Hepatocyte (in vitro differentiated cells): ENCODE data around the gene NDUFAF8. TPM values are rescaled to one million over a fixed set of nuclear protein-coding genes. Genes with fewer than 3 reads are reported as not detected.

Experiments
- DNase-seq: peaks from one replicate; pipeline ENCODE4 v3.0.0-alpha.2; 2016; ENCODE audit warnings: low spot score
- H2AFZ ChIP-seq: fragments of 200-600 bp; sonication (generic); 2 replicates; pipeline ENCODE4 v1.6.0; 2016; ENCODE audit warnings: antibody characterized with exemption, mild to moderate bottlenecking
- H3K27ac ChIP-seq: fragments of 200-600 bp; sonication (generic); 2 replicates; pipeline ENCODE4 v1.5.1; 2016; ENCODE audit warnings: mild to moderate bottlenecking
- H3K27me3 ChIP-seq: fragments of 200-600 bp; sonication (generic); 2 replicates; pipeline ENCODE4 v1.6.1; 2016
- H3K36me3 ChIP-seq: fragments of 200-600 bp; sonication (generic); replicated peaks from 2 replicates; pipeline ENCODE4 v1.5.1; 2016; ENCODE audit warnings: low read depth; ENCODE audit not compliant: insufficient read depth
- H3K4me1 ChIP-seq: fragments of 200-600 bp; sonication (generic); 2 replicates; pipeline ENCODE4 v1.5.1; 2016; ENCODE audit warnings: mild to moderate bottlenecking, moderate library complexity; ENCODE audit not compliant: insufficient read depth
- H3K4me2 ChIP-seq: fragments of 200-600 bp; sonication (generic); 2 replicates; pipeline ENCODE4 v1.6.0; 2016
- H3K4me3 ChIP-seq: fragments of 200-600 bp; sonication (generic); 2 replicates; pipeline ENCODE4 v1.5.1; 2016; ENCODE audit warnings: mild to moderate bottlenecking
- H3K79me2 ChIP-seq: fragments of 200-600 bp; sonication (generic); 2 replicates; pipeline ENCODE4 v1.6.0; 2017; ENCODE audit warnings: mild to moderate bottlenecking
- H3K9me2 ChIP-seq: fragments of 200-600 bp; sonication (generic); replicated peaks from 2 replicates; pipeline ENCODE4 v1.6.0; 2017; ENCODE audit warnings: mild to moderate bottlenecking; ENCODE audit not compliant: insufficient read depth
- H3K9me3 ChIP-seq: fragments of 200-600 bp; sonication (generic); 2 replicates; pipeline ENCODE4 v1.5.1; 2016; ENCODE audit warnings: low read depth, mild to moderate bottlenecking
- H4K20me1 ChIP-seq: fragments of 200-600 bp; sonication (generic); 2 replicates; pipeline ENCODE4 v1.6.0; 2016; ENCODE audit warnings: mild to moderate bottlenecking; ENCODE audit not compliant: insufficient read depth, poor library complexity, severe bottlenecking
- EZH2 ChIP-seq: fragments of 200-600 bp; sonication (generic); IDR thresholded peaks from 2 replicates; pipeline ENCODE4 v1.6.1; 2016; ENCODE audit warnings: antibody characterized with exemption, mild to moderate bottlenecking, borderline replicate concordance
- EZH2phosphoT487 ChIP-seq: fragments of 200-600 bp; sonication (generic); IDR thresholded peaks from one replicate; pipeline ENCODE4 v1.6.1; 2018; ENCODE audit warnings: antibody characterized with exemption, mild to moderate bottlenecking, low read depth, moderate library complexity; ENCODE audit not compliant: unreplicated experiment, severe bottlenecking
- WGBS: methylation state at CpG from one replicate; pipeline ENCODE4 v1.1.6; 2016; ENCODE audit warnings: low lambda C conversion rate; ENCODE audit errors: missing lambda C conversion rate; 5-methylcytosine and 5-hydroxymethylcytosine counted together
- polyA plus RNA-seq: library from polyadenylated mRNA; unstranded; fragments of >200 nt; fragmentation: Nextera tagmentation; extraction: Ambion mirVana; gene quantifications from 2 replicates; pipeline ENCODE4 v1.2.1, GENCODE V29; 2016
- total RNA-seq: library from RNA; depleted of rRNA; stranded (reverse); fragments of >200 nt; gene quantifications from 2 replicates; pipeline ENCODE4 v1.2.3, GENCODE V29; 2014
- TF ChIP-seq, protein P1 (sequence below): fragments of 200-600 bp; sonication (generic); IDR thresholded peaks from 2 replicates; pipeline ENCODE4 v1.5.1; 2016; ENCODE audit warnings: antibody characterized with exemption, mild to moderate bottlenecking; ENCODE audit not compliant: poor library complexity

The NDUFAF8 gene
- total and polyA plus RNA-seq, 2 experiments from 2014 or later: 25.8 to 99.8 TPM

DNA sequence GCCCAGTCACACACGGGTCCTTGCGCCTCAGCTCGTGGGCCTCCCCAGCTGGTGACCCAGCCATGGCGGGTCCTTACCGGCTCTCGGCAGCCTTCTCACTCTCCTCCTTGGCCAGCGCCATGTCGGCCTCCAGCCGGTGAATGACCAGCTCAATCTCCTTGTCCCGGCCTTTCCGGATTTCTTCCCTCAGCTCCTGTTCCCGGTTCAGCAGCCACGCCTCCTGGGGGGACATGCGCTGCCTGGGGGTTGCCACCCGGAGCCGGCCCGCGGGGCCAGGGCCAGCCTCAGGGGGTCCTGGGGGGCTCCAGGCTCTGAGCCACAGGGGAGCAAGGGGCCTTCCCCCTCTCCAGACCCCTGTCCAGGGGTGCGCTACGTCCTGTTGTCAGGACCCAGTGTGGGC, 48.0 kb upstream of the NDUFAF8 start:
- Histone ChIP-seq H3K27ac (no peak overlapping the region), H3K79me2 (no peaks in the 10 kb centered on the region), H3K4me2 (no peak overlapping the region), H3K36me3 (no peaks in the 10 kb centered on the region), H3K4me3 (no peak overlapping the region), H3K4me1 (no peaks in the 10 kb centered on the region), H4K20me1 (no peaks in the 10 kb centered on the region), H3K9me2 (no peaks in the 10 kb centered on the region), H3K9me3 (no peaks in the 10 kb centered on the region), H2AFZ (no peak overlapping the region), H3K27me3 (no peaks in the 10 kb centered on the region)
- no peak for DNase-seq
- WGBS: 91% methylated on average over 17 of the region's 20 CpGs
- TF ChIP-seq EZH2phosphoT487: no peak
- TF ChIP-seq, protein P1, sequence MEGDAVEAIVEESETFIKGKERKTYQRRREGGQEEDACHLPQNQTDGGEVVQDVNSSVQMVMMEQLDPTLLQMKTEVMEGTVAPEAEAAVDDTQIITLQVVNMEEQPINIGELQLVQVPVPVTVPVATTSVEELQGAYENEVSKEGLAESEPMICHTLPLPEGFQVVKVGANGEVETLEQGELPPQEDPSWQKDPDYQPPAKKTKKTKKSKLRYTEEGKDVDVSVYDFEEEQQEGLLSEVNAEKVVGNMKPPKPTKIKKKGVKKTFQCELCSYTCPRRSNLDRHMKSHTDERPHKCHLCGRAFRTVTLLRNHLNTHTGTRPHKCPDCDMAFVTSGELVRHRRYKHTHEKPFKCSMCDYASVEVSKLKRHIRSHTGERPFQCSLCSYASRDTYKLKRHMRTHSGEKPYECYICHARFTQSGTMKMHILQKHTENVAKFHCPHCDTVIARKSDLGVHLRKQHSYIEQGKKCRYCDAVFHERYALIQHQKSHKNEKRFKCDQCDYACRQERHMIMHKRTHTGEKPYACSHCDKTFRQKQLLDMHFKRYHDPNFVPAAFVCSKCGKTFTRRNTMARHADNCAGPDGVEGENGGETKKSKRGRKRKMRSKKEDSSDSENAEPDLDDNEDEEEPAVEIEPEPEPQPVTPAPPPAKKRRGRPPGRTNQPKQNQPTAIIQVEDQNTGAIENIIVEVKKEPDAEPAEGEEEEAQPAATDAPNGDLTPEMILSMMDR: no peak
- TF ChIP-seq EZH2: no peak

DNA sequence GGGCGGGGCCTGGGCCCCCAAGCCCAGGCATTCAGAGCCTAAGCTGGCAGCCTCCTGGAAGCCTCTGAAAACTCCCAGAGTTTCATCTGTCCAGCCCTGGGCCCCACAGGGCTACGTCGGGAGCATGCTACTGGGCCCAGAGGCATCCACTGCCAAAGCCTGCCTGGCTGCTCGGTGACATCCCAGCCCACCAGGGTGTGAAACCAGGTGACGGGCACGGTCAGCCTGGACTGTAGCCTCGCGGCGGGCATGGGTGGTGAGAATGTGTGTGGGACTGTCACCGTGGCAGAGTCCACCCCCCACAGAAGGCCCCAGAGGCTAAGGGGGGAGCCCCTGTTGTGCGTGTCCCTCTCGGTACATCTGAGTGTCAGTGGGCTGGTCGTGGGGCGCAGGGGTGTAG, 47.5 kb upstream of the NDUFAF8 start:
- H3K36me3 ChIP-seq: no peaks in the 10 kb centered on the region
- DNase-seq: no peak
- no peak overlapping the region for H3K4me2 ChIP-seq
- H4K20me1 ChIP-seq: no peaks in the 10 kb centered on the region
- H3K27ac ChIP-seq: no peak overlapping the region
- H3K4me1 ChIP-seq: no peaks in the 10 kb centered on the region
- H3K79me2 ChIP-seq: no peaks in the 10 kb centered on the region
- H3K9me3 ChIP-seq: no peaks in the 10 kb centered on the region
- no peak overlapping the region for H2AFZ ChIP-seq
- H3K4me3 ChIP-seq: no peak overlapping the region
- no peaks in the 10 kb centered on the region for H3K27me3 ChIP-seq
- 96% methylated on average over 14 of the region's 14 CpGs for WGBS
- TF ChIP-seq EZH2phosphoT487 (no peak), EZH2 (no peak)
- TF ChIP-seq, protein P1: no peak
- no peaks in the 10 kb centered on the region for H3K9me2 ChIP-seq

DNA sequence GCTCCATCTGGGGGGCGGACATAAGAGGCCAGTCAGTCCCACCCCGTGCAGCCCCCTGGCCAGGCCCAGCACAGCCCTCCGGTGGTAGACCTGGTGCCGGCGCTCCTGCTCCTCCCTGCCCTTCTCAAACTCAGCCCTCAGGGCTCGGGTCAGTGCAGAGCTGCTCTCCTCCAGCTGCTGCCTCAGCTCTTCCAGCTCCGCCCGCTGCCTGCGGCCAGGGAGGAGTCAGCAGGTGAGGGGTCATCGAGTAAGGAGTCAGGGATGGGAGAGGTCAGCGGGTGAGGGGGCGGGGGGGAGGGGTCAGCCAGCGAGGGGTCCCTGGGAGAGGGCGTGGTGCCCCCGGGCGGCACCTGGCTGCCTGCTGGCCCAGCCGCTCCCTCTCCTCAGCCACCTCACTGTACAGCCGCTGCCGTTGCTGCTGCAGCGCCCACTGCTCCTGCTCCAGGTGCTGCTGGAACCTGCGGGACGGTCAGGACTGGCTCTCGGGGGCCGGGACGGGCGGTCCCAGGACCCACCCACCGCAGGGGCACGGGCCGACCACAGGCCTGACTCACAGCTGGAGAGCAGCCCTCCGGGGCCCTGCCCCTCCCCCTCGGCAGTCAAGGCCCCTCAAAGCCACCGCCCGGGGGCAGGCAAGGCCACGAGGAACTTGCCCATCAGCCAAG, 46.6 kb upstream of the NDUFAF8 start:
- H2AFZ ChIP-seq: no peak overlapping the region
- H3K9me2 ChIP-seq: no peaks in the 10 kb centered on the region
- DNase-seq: no peak
- no peaks in the 10 kb centered on the region for H4K20me1 ChIP-seq
- H3K4me3 ChIP-seq: no peak overlapping the region
- H3K36me3 ChIP-seq: no peaks in the 10 kb centered on the region
- no peak overlapping the region for H3K4me2 ChIP-seq
- no peaks in the 10 kb centered on the region for H3K79me2 ChIP-seq
- no peaks in the 10 kb centered on the region for H3K4me1 ChIP-seq
- H3K27me3 ChIP-seq: no peaks in the 10 kb centered on the region
- WGBS: 79% methylated on average over 19 of the region's 34 CpGs
- no peak overlapping the region for H3K27ac ChIP-seq
- TF ChIP-seq EZH2phosphoT487: no peak
- no peaks in the 10 kb centered on the region for H3K9me3 ChIP-seq

DNA sequence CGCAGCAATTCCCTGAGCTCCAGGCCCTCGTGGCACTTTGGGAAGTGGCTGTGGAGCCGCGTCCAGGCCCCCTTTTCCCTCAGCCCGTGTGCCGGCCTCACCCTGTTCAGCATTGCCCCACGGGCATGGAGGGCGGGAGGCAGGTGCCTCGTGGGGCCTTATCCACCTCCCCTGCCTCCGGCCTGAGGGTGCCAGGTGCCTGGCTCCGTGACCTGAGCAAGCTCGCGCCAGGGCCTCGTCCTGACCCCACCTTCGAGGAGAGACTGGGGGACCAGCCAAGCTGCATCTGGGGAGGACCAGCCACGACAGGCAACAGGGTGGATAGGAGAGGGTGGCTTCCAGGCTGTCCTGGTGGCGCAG, 46.1 kb upstream of the NDUFAF8 start:
- WGBS: 93% methylated on average over 17 of the region's 17 CpGs
- no peak overlapping the region for H3K4me2 ChIP-seq
- no peak overlapping the region for H3K27ac ChIP-seq
- no peaks in the 10 kb centered on the region for H3K27me3 ChIP-seq
- no peaks in the 10 kb centered on the region for H3K79me2 ChIP-seq
- H3K4me1 ChIP-seq: no peaks in the 10 kb centered on the region
- no peak for DNase-seq
- no peaks in the 10 kb centered on the region for H4K20me1 ChIP-seq
- no peak overlapping the region for H2AFZ ChIP-seq
- no peaks in the 10 kb centered on the region for H3K9me3 ChIP-seq
- no peaks in the 10 kb centered on the region for H3K9me2 ChIP-seq
- no peak overlapping the region for H3K4me3 ChIP-seq
- TF ChIP-seq EZH2phosphoT487: no peak
- TF ChIP-seq, protein P1: no peak
- TF ChIP-seq EZH2: no peak
- no peaks in the 10 kb centered on the region for H3K36me3 ChIP-seq
